Activated CD4-positive, alpha-beta T cell treated with anti-CD3 and anti-CD28 coated beads, Interleukin-2, Interleukin-4, amounts not matched to agents 100 ng/mL and 50 ng/mL, durations not matched to agents 16 hours and 8 hours (primary cell): ENCODE results near the gene DPRX.

Experiments
- DNase-seq: peaks from one replicate; pipeline ENCODE4 v3.0.0-alpha.2; 2020; ENCODE audit warnings: low spot score

The DPRX gene, protein sequence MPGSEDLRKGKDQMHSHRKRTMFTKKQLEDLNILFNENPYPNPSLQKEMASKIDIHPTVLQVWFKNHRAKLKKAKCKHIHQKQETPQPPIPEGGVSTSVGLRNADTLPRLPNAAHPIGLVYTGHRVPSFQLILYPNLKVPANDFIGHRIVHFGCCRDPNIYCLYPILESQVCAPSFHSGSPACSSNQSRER

DNA sequence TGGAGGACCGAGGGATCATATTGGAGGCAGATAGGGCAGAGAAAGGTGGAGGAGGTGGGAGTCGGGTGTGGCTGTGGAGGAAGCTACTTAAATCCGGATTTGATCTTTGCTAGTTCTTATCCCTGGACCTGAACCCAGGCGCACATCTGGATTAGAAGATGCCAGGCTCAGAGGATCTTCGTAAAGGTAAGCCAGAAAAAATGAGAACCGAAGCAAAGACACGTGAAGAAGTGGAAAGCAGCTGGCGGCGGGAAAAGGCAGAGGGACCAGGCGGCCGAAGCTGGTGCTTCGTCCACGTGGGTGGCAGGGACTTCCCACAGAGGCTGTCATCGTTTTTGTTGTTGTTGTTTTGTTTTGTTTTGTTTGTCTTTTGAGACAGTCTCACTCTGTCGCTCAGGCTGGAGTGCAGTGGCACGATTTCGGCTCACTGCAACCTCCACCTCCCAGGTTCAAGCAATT is at the start of gene DPRX:
Gene DPRX, plus strand, starts transcription at position 51 of the 459 bp plus-strand sequence. Its CDS starts 108 bp downstream, at position 159.
- DNase-seq: no peak

- no peak for DNase-seq
These were observed 48.6 kb upstream of the DPRX start for GRCh38 chr19:53583181-53583580.

DNA sequence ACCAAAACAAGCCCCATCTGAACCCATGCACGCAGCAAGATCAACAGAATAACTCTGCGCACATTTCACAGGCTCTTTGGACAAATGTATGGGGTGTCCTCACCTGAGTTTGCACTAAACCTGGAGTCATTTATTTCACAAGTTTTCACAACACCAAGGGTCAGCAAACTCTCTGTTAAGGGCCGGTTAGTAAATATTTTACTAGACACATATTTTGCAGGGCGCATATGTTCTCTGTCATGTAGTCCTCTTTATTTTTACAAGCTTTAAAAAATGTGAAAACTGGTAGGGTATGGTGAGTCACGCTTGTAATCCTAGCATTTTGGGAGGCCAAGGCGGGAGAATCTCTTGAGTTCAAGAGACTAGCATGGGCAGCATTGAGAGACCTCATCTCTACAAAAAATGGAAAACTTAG is 45.5 kb upstream of the DPRX start:
- DNase-seq: no peak

GRCh38 chr19:53594811-53595509 is 36.8 kb upstream of the DPRX start:
- no peak for DNase-seq

- no peak for DNase-seq
These were observed 36.3 kb upstream of the DPRX start for GRCh38 chr19:53595510-53595867.

- no peak for DNase-seq
These were observed 35.7 kb upstream of the DPRX start for GRCh38 chr19:53596056-53596455.

DNA sequence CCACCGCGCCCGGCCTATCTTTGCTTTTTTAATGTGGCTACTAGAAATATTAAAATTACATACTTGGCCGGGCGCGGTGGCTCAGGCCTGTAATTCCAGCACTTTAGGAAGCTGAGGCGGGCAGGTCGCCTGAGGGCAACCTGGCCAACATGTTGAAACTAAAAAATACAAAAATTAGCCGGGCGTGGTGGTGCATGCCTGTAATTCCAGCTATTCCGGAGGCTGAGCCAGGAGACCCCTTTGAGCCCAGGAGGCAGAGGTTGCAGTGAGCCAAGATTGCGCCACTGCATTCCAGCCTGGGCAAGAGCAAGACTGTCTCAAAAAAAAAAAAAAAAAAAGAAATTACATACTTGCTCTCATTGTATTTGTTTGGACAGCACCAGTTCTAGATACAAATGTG is 34.8 kb upstream of the DPRX start:
- no peak for DNase-seq

DNA sequence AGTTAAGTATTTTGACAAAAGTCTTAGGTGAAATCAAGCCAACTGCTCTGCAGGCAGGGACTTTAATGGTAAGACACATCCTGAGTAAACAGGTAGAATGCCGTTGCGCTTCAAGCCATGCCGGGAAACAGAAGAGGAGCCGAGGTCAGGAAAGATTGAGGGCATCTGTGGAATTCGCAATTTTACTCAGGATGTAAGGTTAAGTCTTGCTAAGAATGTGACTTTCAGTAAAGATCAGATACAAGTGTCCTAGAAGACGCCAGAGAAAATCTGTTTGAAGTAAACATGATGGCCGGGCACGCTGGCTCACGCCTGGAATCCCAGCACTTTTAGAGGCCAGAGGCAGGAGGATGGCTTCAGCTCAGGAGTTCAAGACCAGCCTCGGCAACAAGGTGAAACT is 33.4 kb upstream of the DPRX start:
- no peak for DNase-seq

DNA sequence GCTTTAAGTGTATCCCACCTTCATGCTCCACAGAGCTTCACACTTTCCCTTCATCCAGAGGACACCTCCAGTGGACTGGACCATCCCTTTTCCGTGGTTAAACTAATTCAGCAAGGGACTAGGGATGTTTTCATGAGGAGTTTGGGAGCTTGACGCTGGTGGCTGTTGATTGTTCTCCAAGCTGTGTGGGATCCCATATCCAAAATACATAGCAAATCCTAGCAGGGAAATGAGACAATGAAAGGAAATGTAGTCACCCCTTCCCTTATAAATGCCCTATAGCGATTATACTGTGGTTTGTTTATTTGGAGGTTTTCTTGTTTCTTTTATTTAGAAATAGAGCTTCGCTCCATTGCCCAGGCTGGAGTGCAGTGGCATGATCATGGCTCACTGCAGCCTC is 31.6 kb upstream of the DPRX start:
- no peak for DNase-seq

- DNase-seq: no peak
These were observed 25.8 kb upstream of the DPRX start for GRCh38 chr19:53606031-53606430.

GRCh38 chr19:53608381-53608780 is 23.4 kb upstream of the DPRX start:
- no peak for DNase-seq

DNA sequence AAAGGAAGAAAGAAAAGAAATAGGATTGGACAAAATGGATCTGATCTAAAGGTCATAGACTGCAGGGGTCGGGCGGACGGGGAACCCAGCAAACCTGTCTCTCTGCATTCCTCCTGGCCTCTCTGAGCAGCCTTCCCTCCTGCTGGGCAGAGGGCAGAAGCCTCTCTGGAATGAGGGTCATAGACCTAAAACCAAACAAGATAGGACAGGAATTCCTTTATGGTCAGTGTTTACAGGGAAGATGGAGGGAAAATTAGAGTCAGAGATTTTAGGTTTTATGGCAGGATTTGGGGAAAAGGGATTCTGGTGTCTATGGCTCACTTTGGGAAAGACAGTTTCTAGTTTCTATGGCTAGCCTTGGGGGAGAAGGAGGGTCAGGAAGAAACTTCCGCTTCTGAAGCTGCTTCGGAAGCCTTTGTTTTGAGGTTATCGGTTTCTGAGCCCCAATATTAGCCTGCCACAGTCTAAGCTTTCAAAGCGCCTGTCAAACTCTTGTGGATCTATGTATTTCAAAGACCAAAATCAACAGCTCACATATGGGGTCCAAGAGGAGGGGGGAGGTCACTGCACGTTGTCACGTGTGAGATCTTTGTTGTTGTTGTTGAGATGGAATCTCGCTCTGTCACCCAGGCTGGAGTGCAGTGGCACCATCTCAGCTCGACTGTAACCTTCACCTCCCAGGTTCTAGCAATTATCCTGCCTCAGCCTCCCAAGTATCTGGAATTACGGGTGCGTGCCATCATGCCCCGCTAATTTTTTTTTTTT is 18.9 kb upstream of the DPRX start:
- DNase-seq: no peak

DNA sequence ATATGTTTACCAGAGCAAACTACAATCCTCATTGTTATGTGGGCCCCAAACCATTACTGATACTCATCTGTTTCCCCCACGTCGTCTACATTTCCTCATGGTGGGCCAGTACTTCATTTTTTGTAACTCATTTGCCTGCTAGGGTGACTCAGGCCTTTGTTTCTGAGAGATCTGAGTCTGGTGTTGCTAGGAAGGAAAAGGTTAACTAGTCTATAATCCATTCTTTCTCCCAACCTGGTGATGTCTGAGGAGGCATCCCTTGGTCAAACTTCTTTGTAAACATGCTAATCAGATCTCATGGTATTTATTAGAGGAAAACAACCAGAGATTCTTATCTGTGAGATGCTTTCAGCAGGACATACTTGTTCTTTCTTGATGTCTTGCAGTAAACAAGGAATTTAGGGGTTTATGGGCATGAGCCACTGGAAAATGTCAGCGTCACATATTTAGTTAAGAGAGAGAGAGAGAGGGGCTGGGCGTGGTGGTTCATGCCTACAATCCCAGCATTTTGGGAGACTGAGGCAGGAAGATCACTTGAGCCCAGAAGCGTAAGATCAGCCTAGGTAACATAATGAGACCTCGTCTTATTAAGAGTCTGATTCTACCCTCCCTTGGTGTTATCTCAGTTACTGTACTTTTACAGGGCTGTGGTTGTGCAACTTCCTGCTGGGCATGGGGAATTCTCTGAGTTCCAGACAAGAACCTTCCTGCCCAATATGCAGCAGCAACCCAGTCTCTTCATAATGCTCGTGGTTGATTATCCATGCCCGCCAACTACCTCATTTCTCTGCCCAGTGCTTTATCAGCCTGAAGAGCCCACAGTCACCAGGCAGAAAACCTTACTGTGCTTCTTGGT is 9.7 kb upstream of the DPRX start:
- no peak for DNase-seq

- DNase-seq: no peak
These were observed 6.8 kb upstream of the DPRX start for GRCh38 chr19:53624771-53625545.

GRCh38 chr19:53626486-53626885 is 5.3 kb upstream of the DPRX start:
- DNase-seq: no peak

DNA sequence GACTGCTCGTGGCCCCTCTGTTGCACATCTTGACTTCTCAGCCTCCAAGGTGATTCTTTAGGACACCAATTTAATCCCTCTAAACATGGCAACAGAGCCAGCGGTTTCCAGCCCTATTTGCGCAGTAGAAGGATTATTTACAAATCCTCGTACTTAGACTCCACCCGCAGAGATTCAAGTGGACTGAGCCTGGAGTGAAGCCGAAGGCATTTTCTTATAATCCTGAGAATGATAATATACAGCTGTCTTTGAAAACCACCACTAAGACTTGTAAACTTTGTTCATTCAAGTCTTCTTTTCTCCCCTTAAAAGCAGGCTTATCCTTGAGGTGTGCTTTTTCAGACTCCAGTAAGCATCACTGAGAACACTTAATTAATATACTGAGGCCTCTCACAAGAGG is 4.8 kb upstream of the DPRX start:
- DNase-seq: no peak

DNA sequence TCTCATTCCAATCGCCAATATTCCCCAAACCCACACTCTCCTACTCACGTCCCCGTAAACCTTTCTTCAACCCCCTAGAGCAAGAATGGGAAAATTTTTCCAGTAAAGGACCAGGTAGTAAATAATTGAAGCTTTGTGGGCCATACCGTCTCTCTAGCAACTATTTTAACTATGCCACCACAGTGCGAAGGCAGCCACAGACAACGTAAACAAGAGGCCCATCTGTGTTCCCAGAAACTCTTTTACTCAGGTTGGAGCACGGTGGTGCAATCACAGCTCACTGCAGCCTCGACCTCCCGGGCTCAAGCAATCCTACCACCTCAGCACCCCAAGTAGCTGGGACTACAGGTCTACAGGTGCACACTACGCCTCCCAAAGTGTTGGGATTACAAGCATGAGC is 3.0 kb downstream of the DPRX start:
- no peak for DNase-seq

DNA sequence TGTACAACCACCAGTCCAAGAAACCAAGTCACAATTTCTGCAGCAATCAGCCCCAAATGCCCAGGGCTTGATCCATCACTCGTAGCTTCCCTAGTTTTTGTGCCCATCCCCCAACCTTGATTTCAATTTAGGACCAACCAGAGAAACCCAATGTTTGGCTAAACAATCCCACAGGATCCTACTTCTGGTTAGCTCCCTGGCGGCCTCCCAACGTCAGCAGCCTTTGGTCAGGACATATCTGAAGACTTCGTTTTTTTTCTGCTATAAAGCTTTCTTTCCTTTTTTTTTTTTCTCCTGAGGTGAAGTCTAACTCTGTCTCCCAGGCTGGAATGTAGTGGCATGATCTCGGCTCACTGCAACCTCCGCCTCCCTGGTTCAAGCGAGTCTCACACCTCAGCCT is 7.7 kb downstream of the DPRX start:
- DNase-seq: no peak

DNA sequence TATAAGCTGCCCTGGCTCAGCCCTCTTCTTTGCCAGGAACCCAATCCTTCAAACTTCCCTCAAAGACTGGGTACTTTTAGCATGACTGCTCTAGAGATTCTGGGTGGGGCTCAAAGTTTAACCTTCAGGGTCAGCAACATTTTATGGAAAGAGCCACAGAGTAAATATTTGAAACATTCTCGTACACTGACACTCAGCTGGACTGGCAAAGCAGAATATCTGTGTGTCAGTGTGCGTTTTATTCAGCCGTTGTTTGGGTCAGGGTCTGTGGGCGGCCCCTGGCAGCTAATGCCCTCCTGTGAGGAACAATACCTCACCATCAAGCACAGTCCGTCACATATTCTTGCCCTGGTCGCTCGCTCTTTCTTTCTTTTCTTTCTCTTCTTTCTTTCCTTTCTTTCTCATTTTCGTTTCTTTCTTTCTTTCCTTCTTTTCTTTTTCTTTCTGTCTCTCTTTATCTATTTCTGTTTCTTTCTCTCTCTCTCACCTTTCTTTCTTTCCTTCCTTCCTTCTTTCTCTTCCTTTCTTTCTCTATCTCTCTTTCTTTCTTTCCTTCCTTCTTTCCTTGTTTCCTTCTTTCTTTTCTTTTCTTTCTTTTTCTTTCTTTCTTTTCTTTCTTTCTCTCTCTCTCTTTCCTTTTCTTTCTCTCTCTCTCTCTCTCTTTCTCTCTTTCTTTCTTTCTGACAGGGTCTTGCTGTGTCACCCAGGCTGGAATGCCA is 10.7 kb downstream of the DPRX start:
- no peak for DNase-seq

DNA sequence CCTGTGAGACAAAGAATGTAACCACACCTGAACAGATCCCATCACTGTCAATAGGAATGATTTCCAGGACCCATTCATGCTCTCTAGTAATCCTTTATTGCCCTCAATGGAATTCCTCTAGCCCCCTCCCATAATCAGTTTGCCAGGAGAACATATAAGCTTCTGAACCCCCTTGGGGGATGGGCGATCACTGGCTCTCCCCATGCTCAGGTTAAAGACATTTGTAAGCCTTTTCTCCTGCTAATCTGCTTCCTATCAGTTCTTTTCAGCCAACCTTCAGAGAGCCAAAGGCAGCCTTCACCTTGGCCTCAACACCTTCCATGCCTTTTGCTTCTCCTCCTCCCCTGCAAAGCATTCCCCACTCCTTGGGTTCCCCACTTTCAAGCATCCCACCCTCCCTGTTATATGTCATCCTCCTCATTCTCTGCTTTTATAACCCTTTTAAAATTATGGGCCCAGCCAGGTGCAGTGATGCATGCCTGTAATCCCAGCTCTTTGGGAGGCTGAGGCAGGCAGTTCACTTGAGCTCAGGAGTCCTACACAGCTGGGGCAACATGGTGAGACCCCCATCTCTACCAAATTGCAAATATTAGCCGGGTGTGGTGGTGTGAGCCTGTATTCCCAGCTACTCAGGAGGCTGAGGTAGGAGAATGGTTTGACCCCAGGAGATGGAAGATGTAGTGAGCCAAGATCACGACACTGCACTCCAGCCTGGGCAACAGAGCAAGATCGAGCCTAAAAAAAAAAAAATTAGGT is 12.4 kb downstream of the DPRX start:
- DNase-seq: no peak
